ENCODE results near the gene TNFRSF6B.
"Not testable (repeated sequence)": the region's sequence is repeated elsewhere in the genome, so short reads cannot be mapped to it uniquely, and the experiment has no call there.

The TNFRSF6B gene

GRCh38 chr20:63696628-63697356, at the start of gene TNFRSF6B:
Gene TNFRSF6B, plus strand, starts transcription at chr20:63696652. Its CDS starts 116 bp downstream, at chr20:63696768.
- no peak for DNase-seq (ENCODE audit: low read depth in 2 of 3, low spot score in 2 of 3)

GRCh38 chr20:63648190-63648589, 48.3 kb upstream of the TNFRSF6B start:
- DNase-seq (ENCODE audit: low read depth in 2 of 3, low spot score in 2 of 3), result no peak

- no peak for DNase-seq (ENCODE audit: low read depth in 2 of 3, low spot score in 2 of 3)
These were observed 47.4 kb upstream of the TNFRSF6B start for GRCh38 chr20:63648895-63649589.

GRCh38 chr20:63650486-63650885, 46.0 kb upstream of the TNFRSF6B start:
- DNase-seq (ENCODE audit: low read depth in 2 of 3, low spot score in 2 of 3), result not testable (repeated sequence)

GRCh38 chr20:63651942-63652191, 44.6 kb upstream of the TNFRSF6B start:
- DNase-seq (ENCODE audit: low read depth in 2 of 3, low spot score in 2 of 3), result no peak

- no peak for DNase-seq (ENCODE audit: low read depth in 2 of 3, low spot score in 2 of 3)
These were observed 44.1 kb upstream of the TNFRSF6B start for GRCh38 chr20:63652192-63652980.

- peak in 1 of 3 experiments; percentile 38 for DNase-seq (ENCODE audit: low read depth in 2 of 3, low spot score in 2 of 3)
These were observed 43.1 kb upstream of the TNFRSF6B start, which contains the start of gene STMN3 for GRCh38 chr20:63653041-63653973. Gene STMN3, minus strand, starts transcription at chr20:63653424. Its CDS starts 79 bp downstream, at chr20:63653345.

GRCh38 chr20:63653974-63654668, 42.3 kb upstream of the TNFRSF6B start:
- no peak for DNase-seq (ENCODE audit: low read depth in 2 of 3, low spot score in 2 of 3)

- no peak for DNase-seq (ENCODE audit: low read depth in 2 of 3, low spot score in 2 of 3)
These were observed 41.2 kb upstream of the TNFRSF6B start for GRCh38 chr20:63655249-63655648.

- DNase-seq (ENCODE audit: low read depth in 2 of 3, low spot score in 2 of 3), result no peak
These were observed 40.0 kb upstream of the TNFRSF6B start for GRCh38 chr20:63656451-63656850.

GRCh38 chr20:63657260-63657936, 39.1 kb upstream of the TNFRSF6B start:
- no peak for DNase-seq (ENCODE audit: low read depth in 2 of 3, low spot score in 2 of 3)

- peak; percentile 73 to 97 (median 90) for DNase-seq (ENCODE audit: low read depth in 2 of 3, low spot score in 2 of 3)
These were observed 38.3 kb upstream of the TNFRSF6B start, which contains the start of gene RTEL1 for GRCh38 chr20:63657937-63658748. Gene RTEL1, plus strand, starts transcription at chr20:63658312. Its CDS starts 1,091 bp downstream, at chr20:63659403.

- no peak for DNase-seq (ENCODE audit: low read depth in 2 of 3, low spot score in 2 of 3)
These were observed 37.7 kb upstream of the TNFRSF6B start for GRCh38 chr20:63658749-63659187.

GRCh38 chr20:63659370-63659769, 37.1 kb upstream of the TNFRSF6B start:
- no peak for DNase-seq (ENCODE audit: low read depth in 2 of 3, low spot score in 2 of 3)

- DNase-seq (ENCODE audit: low read depth in 2 of 3, low spot score in 2 of 3), result not testable (repeated sequence)
These were observed 36.3 kb upstream of the TNFRSF6B start for GRCh38 chr20:63660174-63660573.

- DNase-seq (ENCODE audit: low read depth in 2 of 3, low spot score in 2 of 3), result no peak
These were observed 35.8 kb upstream of the TNFRSF6B start for GRCh38 chr20:63660622-63661021.

GRCh38 chr20:63661108-63661507, 35.3 kb upstream of the TNFRSF6B start:
- DNase-seq (ENCODE audit: low read depth in 2 of 3, low spot score in 2 of 3), result no peak

GRCh38 chr20:63661959-63662812, 34.3 kb upstream of the TNFRSF6B start:
- DNase-seq (ENCODE audit: low read depth in 2 of 3, low spot score in 2 of 3), result no peak
